ENCODE measurements around the gene SLC27A3. TPM values are rescaled to one million over a fixed set of nuclear protein-coding genes. Genes with fewer than 3 reads are reported as not detected.

Gene SLC27A3
- total RNA-seq, 1 experiment from 2014 or later = 4.4 TPM

DNA sequence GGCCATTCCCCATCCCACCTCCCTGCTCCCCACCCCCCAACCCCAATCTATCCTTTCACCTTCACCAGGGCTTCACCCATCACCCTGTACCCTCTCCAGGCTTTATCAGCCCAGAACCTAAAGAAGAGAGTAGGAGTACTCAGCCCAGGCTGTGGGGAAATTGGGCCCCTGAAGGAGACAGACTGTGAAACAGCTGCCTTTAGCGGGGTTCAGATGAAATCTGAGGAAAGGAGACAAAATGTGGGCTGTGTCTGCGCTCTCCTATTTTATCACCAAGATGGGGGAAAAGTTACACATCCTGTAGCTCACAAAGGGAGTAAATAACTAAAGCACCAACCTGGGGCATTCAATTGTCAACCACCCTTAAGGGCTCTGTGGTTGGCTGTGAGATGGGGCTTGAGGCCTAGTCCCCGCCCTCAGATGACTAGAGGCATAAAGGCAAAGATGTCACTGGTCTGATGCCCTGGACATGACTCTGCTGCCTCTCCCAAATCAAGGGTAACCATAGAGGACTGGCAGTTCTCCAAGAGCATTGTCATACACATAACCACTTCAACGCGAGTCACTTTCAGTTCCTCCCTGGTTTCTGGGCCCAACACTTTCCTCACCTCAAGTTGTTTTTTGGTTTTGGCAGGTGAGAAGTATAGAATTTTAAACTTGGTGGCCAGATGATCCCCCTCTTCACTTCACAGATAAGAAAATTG is 30.0 kb downstream of the SLC27A3 start:
- Histone ChIP-seq H4K20me1 (ENCODE audit: insufficient read depth, low read depth, low read length) (no peaks in the 10 kb centered on the region), H3K4me3 (ENCODE audit: low read length) (no peak overlapping the region), H3K36me3 (ENCODE audit: insufficient read depth, low read length) (peaks cover 5% of the 10 kb centered on the region), H3K4me2 (ENCODE audit: low read depth, low read length, poor library complexity, severe bottlenecking) (peak overlapping the region; percentile 45), H3K9me3 (ENCODE audit: low read length) (no peaks in the 10 kb centered on the region), H3K9me2 (replicated peaks; ENCODE audit: insufficient read depth, low read length) (0 out of 2 replicates have a peak, but pooled peaks cover 3% of the 10 kb centered on the region), H2AFZ (ENCODE audit: low read length) (no peak overlapping the region), H3K27me3 (ENCODE audit: low read length) (no peaks in the 10 kb centered on the region), H3K27ac (ENCODE audit: low read length) (peak overlapping the region; percentile 84), H3K4me1 (ENCODE audit: low read length) (peaks cover 29% of the 10 kb centered on the region), H3K79me2 (ENCODE audit: low read length) (no peaks in the 10 kb centered on the region), H3K9ac (ENCODE audit: low read length) (peak overlapping the region; percentile 21)
- peak; percentile 87 for DNase-seq

DNA sequence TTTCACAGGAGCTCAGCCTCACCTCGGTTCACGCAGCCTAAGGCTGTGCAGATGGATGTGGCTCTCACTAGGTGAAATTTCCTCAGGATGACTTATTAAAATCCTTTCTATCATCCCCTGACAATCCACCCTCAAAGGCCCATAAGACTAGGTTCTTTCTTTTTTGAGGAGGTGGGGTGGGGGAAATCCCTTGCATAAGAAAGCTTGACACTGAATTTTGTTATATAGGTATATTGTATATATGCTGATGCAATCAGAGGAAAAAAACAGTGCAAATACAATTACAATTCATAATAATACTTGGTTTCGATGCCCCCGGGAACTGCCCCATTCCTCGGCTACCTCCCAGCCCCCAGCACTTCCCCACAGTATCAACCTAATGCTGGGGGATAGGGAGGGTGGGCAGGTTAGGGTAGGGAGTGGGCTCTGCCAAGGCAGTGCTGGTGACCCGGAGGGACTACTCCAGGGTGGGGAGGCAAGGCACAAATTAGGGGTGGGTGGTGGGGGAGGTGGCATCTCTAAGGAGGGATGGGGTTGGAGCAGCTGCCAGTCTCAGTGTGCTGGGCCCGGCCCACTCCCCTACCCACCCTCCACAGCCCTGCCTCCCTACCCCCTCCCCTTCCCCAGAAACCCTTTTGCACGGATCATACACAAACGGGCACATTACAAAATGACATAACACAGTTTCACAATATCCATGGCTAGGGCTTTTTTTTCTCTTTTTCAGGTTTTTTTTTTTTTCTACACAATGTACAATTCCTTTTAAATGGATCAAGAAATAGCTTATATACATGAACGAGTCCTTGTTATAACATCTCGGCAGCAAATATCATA is 30.9 kb downstream of the SLC27A3 start:
- H4K20me1 ChIP-seq (ENCODE audit: insufficient read depth, low read depth, low read length) = no peaks in the 10 kb centered on the region
- H2AFZ ChIP-seq (ENCODE audit: low read length) = no peak overlapping the region
- no peaks in the 10 kb centered on the region for H3K79me2 ChIP-seq (ENCODE audit: low read length)
- DNase-seq = no peak
- peak overlapping the region; percentile 21 for H3K9ac ChIP-seq (ENCODE audit: low read length)
- peaks cover 6% of the 10 kb centered on the region for H3K36me3 ChIP-seq (ENCODE audit: insufficient read depth, low read length)
- H3K9me2 ChIP-seq (replicated peaks; ENCODE audit: insufficient read depth, low read length) = 0 out of 2 replicates have a peak, but pooled peaks cover 3% of the 10 kb centered on the region
- peak overlapping the region; percentile 45 for H3K4me2 ChIP-seq (ENCODE audit: low read depth, low read length, poor library complexity, severe bottlenecking)
- no peaks in the 10 kb centered on the region for H3K9me3 ChIP-seq (ENCODE audit: low read length)
- H3K27ac ChIP-seq (ENCODE audit: low read length) = peak overlapping the region; percentile 84
- no peaks in the 10 kb centered on the region for H3K27me3 ChIP-seq (ENCODE audit: low read length)
- H3K4me1 ChIP-seq (ENCODE audit: low read length) = peaks cover 29% of the 10 kb centered on the region
- H3K4me3 ChIP-seq (ENCODE audit: low read length) = no peak overlapping the region

DNA sequence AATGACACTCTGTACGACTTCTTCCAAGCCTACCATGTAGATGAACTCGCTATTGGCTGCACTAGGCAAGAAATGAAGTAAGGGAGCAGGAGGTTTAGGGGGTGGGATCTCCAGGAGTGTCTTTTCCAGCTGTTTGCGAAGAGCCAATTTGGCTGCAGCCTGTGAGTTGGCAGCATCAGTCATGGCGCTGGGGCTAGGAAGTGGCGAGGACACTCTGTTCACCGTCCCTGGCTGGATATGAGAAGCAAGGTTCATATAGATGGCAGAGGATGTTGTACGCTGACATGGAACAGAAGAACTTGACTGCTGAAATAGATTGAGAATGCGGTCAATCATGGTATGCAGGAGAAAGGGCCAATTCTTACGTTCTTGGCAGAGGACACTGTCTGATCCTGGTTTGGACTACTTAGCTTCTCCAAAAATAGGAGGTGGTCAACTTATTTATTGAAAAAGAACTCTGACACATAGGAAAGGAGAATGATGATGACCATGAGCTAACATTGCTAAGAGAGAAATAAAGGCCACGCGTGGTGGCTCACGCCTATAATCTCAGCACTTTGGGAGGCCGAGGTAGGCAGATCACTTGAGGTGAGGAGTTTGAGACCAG is 41.2 kb downstream of the SLC27A3 start:
- no peak overlapping the region for H3K9ac ChIP-seq (ENCODE audit: low read length)
- H3K36me3 ChIP-seq (ENCODE audit: insufficient read depth, low read length) = peaks cover 51% of the 10 kb centered on the region; the same call in 1 of the 2 replicates
- no peaks in the 10 kb centered on the region for H3K4me1 ChIP-seq (ENCODE audit: low read length)
- H3K4me3 ChIP-seq (ENCODE audit: low read length) = no peak overlapping the region
- no peak overlapping the region for H2AFZ ChIP-seq (ENCODE audit: low read length)
- DNase-seq = no peak
- no peaks in the 10 kb centered on the region for H3K9me2 ChIP-seq (replicated peaks; ENCODE audit: insufficient read depth, low read length)
- no peaks in the 10 kb centered on the region for H3K9me3 ChIP-seq (ENCODE audit: low read length)
- H3K4me2 ChIP-seq (ENCODE audit: low read depth, low read length, poor library complexity, severe bottlenecking) = no peak overlapping the region
- no peaks in the 10 kb centered on the region for H3K27me3 ChIP-seq (ENCODE audit: low read length)
- H3K27ac ChIP-seq (ENCODE audit: low read length) = no peak overlapping the region
- H4K20me1 ChIP-seq (ENCODE audit: insufficient read depth, low read depth, low read length) = no peaks in the 10 kb centered on the region
- peaks cover 13% of the 10 kb centered on the region for H3K79me2 ChIP-seq (ENCODE audit: low read length)

DNA sequence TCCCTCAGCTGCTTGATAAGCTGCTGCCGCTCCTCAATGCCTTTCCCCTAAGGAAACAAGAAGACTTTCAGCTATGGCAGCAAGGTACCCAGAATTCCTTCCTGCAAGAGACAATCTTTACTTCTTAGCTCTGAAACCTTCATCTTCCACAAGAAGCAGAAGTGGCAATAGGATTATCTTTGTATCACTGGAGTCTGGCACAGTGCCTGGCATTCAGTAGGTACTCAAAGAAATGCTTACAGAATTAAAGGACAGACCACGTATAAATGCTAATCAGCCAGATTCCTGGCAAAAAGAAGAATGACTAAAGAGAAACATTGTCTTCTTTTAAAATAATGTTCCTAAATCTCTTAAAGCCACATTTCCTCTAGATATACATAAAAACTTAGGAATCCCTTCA is 43.7 kb downstream of the SLC27A3 start:
- Histone ChIP-seq H3K27me3 (ENCODE audit: low read length) (no peaks in the 10 kb centered on the region), H3K9ac (ENCODE audit: low read length) (no peak overlapping the region), H3K79me2 (ENCODE audit: low read length) (peaks cover 13% of the 10 kb centered on the region), H3K9me2 (replicated peaks; ENCODE audit: insufficient read depth, low read length) (no peaks in the 10 kb centered on the region), H3K36me3 (ENCODE audit: insufficient read depth, low read length) (peaks cover 32% of the 10 kb centered on the region; the same call in 1 of the 2 replicates), H2AFZ (ENCODE audit: low read length) (no peak overlapping the region), H4K20me1 (ENCODE audit: insufficient read depth, low read depth, low read length) (no peaks in the 10 kb centered on the region), H3K4me3 (ENCODE audit: low read length) (no peak overlapping the region), H3K4me1 (ENCODE audit: low read length) (peaks cover 8% of the 10 kb centered on the region; the same call in 1 of the 2 replicates), H3K9me3 (ENCODE audit: low read length) (no peaks in the 10 kb centered on the region), H3K4me2 (ENCODE audit: low read depth, low read length, poor library complexity, severe bottlenecking) (no peak overlapping the region), H3K27ac (ENCODE audit: low read length) (no peak overlapping the region)
- DNase-seq = no peak

DNA sequence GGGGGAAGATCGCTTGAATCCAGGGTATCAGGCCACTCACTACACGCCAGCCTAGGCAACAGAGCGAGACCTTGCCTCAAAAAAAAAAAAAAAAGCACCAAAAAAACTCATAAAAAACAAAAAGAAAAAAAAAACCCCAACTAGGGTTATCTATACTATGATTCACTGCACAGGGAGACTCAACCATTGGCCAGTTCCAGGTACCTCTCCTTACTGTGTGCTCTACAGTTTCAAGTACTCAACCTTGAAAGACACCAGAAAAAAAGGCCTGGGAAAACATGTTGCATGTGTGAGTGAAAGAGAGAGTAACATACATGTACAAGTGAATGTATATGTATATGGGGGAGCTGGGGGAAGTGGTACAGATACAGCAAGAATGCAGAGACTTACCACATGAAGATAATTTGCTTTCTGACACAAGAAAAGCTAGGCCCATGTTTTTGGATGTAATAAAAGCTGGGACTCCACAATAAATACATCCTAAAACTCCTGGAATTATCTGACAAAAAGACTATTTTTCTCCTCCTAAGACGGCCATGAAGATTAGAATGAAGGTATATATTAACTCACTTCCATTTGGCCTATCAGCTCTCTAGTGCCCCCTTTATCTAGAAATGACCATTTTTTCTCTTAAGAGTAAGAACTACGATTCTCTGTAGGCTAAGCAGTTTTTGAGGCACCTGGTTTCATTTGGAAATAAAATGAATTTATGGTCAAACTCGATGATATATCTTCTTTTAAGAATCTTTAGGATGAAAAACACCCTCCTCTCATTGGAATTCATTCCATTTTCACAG is 52.2 kb downstream of the SLC27A3 start:
- peaks cover 45% of the 10 kb centered on the region for H3K79me2 ChIP-seq (ENCODE audit: low read length)
- no peak overlapping the region for H3K4me2 ChIP-seq (ENCODE audit: low read depth, low read length, poor library complexity, severe bottlenecking)
- H2AFZ ChIP-seq (ENCODE audit: low read length) = no peak overlapping the region
- peaks cover under 1% of the 10 kb centered on the region; the same call in 1 of the 2 replicates for H3K4me1 ChIP-seq (ENCODE audit: low read length)
- H3K27me3 ChIP-seq (ENCODE audit: low read length) = no peaks in the 10 kb centered on the region
- no peak overlapping the region for H3K9ac ChIP-seq (ENCODE audit: low read length)
- no peak for DNase-seq
- no peaks in the 10 kb centered on the region for H3K9me3 ChIP-seq (ENCODE audit: low read length)
- H3K9me2 ChIP-seq (replicated peaks; ENCODE audit: insufficient read depth, low read length) = no peaks in the 10 kb centered on the region
- H3K27ac ChIP-seq (ENCODE audit: low read length) = no peak overlapping the region
- peaks cover 19% of the 10 kb centered on the region for H3K36me3 ChIP-seq (ENCODE audit: insufficient read depth, low read length)
- no peaks in the 10 kb centered on the region for H4K20me1 ChIP-seq (ENCODE audit: insufficient read depth, low read depth, low read length)
- H3K4me3 ChIP-seq (ENCODE audit: low read length) = no peak overlapping the region

Small RNA genes lying within 50 kb of the gene (small RNA-seq; reads per million reads assigned to genes)
- gene RF00019 = not detected

Other genes starting within 250 kb of the SLC27A3 start
- 26.8 and 43.3 TPM in 2 replicates for gene S100A6, start 239.4 kb upstream of the SLC27A3 start, total RNA-seq (2014; rRNA removed; shearing (Covaris generic); ENCODE audit: low replicate concordance)
- gene S100A5, start 234.5 kb upstream of the SLC27A3 start, total RNA-seq (2014; rRNA removed; shearing (Covaris generic); ENCODE audit: low replicate concordance) = not detected in 2 replicates
- gene S100A4, start 229.6 kb upstream of the SLC27A3 start, total RNA-seq (2014; rRNA removed; shearing (Covaris generic); ENCODE audit: low replicate concordance) = 1.2 TPM in 1 of 2 replicates, not detected in the other
- not detected in 2 replicates for gene S100A3, start 226.1 kb upstream of the SLC27A3 start, total RNA-seq (2014; rRNA removed; shearing (Covaris generic); ENCODE audit: low replicate concordance)
- gene S100A2, start 209.6 kb upstream of the SLC27A3 start, total RNA-seq (2014; rRNA removed; shearing (Covaris generic); ENCODE audit: low replicate concordance) = not detected in 2 replicates
- gene S100A16, start 162.3 kb upstream of the SLC27A3 start, total RNA-seq (2014; rRNA removed; shearing (Covaris generic); ENCODE audit: low replicate concordance) = not detected in 2 replicates
- gene S100A14, start 159.1 kb upstream of the SLC27A3 start, total RNA-seq (2014; rRNA removed; shearing (Covaris generic); ENCODE audit: low replicate concordance) = not detected in 2 replicates
- gene S100A13, start 147.9 kb upstream of the SLC27A3 start, total RNA-seq (2014; rRNA removed; shearing (Covaris generic); ENCODE audit: low replicate concordance) = 13.4 and 21.5 TPM in 2 replicates
- gene S100A1, start 147.0 kb upstream of the SLC27A3 start, total RNA-seq (2014; rRNA removed; shearing (Covaris generic); ENCODE audit: low replicate concordance) = 15.9 and 18.9 TPM in 2 replicates
- 62.1 and 64.6 TPM in 2 replicates for gene CHTOP, start 141.3 kb upstream of the SLC27A3 start, total RNA-seq (2014; rRNA removed; shearing (Covaris generic); ENCODE audit: low replicate concordance)
- gene SNAPIN, start 116.7 kb upstream of the SLC27A3 start, total RNA-seq (2014; rRNA removed; shearing (Covaris generic); ENCODE audit: low replicate concordance) = 46.2 and 54.3 TPM in 2 replicates
- gene ILF2, start 104.4 kb upstream of the SLC27A3 start, total RNA-seq (2014; rRNA removed; shearing (Covaris generic); ENCODE audit: low replicate concordance) = 146 and 178 TPM in 2 replicates
- not detected in 2 replicates for gene NPR1, start 96.7 kb upstream of the SLC27A3 start, total RNA-seq (2014; rRNA removed; shearing (Covaris generic); ENCODE audit: low replicate concordance)
- 36.3 and 65.4 TPM in 2 replicates for gene INTS3, start 47.4 kb upstream of the SLC27A3 start, total RNA-seq (2014; rRNA removed; shearing (Covaris generic); ENCODE audit: low replicate concordance)
- gene GATAD2B, start 147.6 kb downstream of the SLC27A3 start, total RNA-seq (2014; rRNA removed; shearing (Covaris generic); ENCODE audit: low replicate concordance) = 12.0 and 21.8 TPM in 2 replicates
- 39.6 and 65.2 TPM in 2 replicates for gene DENND4B, start 171.3 kb downstream of the SLC27A3 start, total RNA-seq (2014; rRNA removed; shearing (Covaris generic); ENCODE audit: low replicate concordance)
- 27.9 and 28.3 TPM in 2 replicates for gene CRTC2, start 183.2 kb downstream of the SLC27A3 start, total RNA-seq (2014; rRNA removed; shearing (Covaris generic); ENCODE audit: low replicate concordance)
- gene SLC39A1, start 188.1 kb downstream of the SLC27A3 start, total RNA-seq (2014; rRNA removed; shearing (Covaris generic); ENCODE audit: low replicate concordance) = 27.1 and 59.5 TPM in 2 replicates
- 22.2 and 44.0 TPM in 2 replicates for gene CREB3L4, start 192.5 kb downstream of the SLC27A3 start, total RNA-seq (2014; rRNA removed; shearing (Covaris generic); ENCODE audit: low replicate concordance)
- 314 and 343 TPM in 2 replicates for gene JTB, start 202.3 kb downstream of the SLC27A3 start, total RNA-seq (2014; rRNA removed; shearing (Covaris generic); ENCODE audit: low replicate concordance)
- gene RAB13, start 210.9 kb downstream of the SLC27A3 start, total RNA-seq (2014; rRNA removed; shearing (Covaris generic); ENCODE audit: low replicate concordance) = 5.8 and 8.9 TPM in 2 replicates
- gene RPS27, start 215.4 kb downstream of the SLC27A3 start, total RNA-seq (2014; rRNA removed; shearing (Covaris generic); ENCODE audit: low replicate concordance) = 5,228 and 8,421 TPM in 2 replicates

Measured in Karpas-422 (cell line).